AG10803 (cell line): Measurements from ENCODE around the gene GPC5.
A peak's percentile ranks its signal among the peaks of the same experiment; 100 is the strongest.

Source experiments
- DNase-seq: peaks from one replicate; pipeline ENCODE4 v3.0.0; 2010; ENCODE audit warnings: low read depth
- H3K4me3 ChIP-seq: 2 replicates; pipeline ENCODE4 v1.5.1; 2011; ENCODE audit warnings: mild to moderate bottlenecking, low read length, control low read depth
- TF ChIP-seq, protein P1 (sequence below): conservative IDR thresholded peaks from 2 replicates; pipeline ENCODE4 v1.5.1; 2011; ENCODE audit warnings: mild to moderate bottlenecking, low read length, control low read depth, inconsistent platforms

GPC5 gene

GRCh38 chr13:92177966-92178365 lies 779.5 kb downstream of the GPC5 start:
- no peak for DNase-seq

DNA sequence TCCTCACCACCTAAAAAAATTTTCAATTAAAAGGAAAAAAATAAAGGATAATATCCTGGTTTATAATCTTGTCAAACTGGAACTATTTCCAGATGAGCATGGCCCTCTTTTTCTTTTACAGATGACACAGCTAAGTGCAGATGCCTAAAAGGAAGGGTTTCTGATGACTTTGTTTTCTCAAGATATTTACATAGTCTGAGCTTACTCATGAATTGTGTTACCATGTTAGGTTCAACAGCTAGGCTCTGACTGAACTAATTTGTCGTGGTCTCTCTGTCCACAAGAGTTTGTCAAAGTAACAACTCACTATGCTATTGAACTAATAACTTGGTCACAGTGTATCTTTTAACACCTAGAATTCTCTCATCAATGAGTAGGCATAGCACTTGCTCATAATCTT lies 780.8 kb downstream of the GPC5 start:
- H3K4me3 ChIP-seq = no peak overlapping the region
- no peak for DNase-seq
- TF ChIP-seq, protein P1, sequence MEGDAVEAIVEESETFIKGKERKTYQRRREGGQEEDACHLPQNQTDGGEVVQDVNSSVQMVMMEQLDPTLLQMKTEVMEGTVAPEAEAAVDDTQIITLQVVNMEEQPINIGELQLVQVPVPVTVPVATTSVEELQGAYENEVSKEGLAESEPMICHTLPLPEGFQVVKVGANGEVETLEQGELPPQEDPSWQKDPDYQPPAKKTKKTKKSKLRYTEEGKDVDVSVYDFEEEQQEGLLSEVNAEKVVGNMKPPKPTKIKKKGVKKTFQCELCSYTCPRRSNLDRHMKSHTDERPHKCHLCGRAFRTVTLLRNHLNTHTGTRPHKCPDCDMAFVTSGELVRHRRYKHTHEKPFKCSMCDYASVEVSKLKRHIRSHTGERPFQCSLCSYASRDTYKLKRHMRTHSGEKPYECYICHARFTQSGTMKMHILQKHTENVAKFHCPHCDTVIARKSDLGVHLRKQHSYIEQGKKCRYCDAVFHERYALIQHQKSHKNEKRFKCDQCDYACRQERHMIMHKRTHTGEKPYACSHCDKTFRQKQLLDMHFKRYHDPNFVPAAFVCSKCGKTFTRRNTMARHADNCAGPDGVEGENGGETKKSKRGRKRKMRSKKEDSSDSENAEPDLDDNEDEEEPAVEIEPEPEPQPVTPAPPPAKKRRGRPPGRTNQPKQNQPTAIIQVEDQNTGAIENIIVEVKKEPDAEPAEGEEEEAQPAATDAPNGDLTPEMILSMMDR = no peak

More at GRCh38 chr13:92177966-92178365, 779.5 kb downstream of the GPC5 start:
- H3K4me3 ChIP-seq = no peak overlapping the region
- TF ChIP-seq, protein P1 = no peak

DNA sequence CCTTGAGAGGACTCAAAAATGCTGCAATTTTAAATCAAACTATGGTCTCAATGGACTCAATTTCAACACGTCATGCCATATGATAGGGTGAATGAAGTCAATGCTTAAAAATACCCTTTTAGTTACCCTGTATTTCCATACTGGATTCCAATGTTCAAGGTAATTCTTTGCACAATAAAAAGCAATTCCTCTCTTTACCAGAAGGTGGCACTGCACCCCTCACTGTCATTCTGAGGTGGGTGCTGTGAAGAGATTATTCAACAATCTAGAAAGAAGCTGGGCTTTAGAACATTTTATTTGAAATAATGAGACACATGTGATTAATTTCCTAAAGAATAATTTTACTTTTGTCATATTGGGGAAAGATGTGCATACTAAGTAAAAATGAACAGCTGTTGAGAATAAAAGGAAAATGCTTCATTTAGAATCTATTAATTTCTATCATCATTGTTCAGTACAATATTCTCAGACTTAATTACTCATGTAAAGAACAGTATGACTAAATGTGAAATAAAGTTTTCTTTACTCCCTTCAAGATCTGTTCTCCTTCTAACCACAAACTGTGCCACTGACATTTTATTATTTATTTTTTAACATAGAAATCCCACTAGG lies 789.1 kb downstream of the GPC5 start:
- TF ChIP-seq, protein P1 = peak; percentile 92
- DNase-seq = peak; percentile 26
- no peak overlapping the region for H3K4me3 ChIP-seq

DNA sequence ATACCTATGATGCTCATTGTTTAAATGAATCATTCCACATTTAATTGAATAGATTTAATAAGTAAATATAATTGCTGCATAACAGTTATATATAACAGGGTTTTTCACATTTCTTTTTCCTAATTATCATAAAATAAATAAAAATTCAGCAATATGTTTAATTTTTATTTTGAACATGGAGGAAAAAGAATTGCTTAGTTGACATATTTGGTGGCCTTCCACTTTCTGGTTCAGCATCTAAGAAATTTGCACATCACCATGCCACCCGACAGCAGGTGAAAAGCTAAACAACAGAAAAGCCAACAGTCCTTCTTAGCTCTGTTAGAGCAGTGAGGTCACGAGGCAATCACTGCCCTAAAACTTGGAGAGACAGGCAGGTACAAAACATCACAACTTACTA lies 790.2 kb downstream of the GPC5 start:
- no peak overlapping the region for H3K4me3 ChIP-seq
- no peak for DNase-seq
- TF ChIP-seq, protein P1 = no peak

- no peak for DNase-seq
- TF ChIP-seq, protein P1 = no peak
- no peak overlapping the region for H3K4me3 ChIP-seq
Observed at GRCh38 chr13:92196591-92197256, 798.3 kb downstream of the GPC5 start.

DNA sequence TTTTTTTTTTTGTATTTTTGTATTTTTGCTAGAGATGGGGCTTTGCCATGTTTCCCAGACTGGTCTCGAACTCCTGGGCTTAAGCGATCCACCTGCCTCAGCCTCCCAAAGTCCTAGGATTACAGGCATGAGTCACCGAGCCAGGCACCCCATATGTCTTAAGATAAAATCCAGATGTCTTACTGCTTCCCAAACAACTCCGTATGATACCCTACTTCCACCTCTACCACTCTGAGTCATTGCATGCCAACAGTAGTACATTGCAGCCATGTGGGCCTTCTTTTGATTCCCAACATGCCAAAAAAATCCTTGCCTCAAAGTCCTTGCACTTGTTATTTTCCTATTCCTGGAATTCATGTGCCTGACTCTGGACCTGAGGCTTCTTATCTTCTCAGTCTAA lies 799.2 kb downstream of the GPC5 start:
- TF ChIP-seq, protein P1 = no peak
- DNase-seq = no peak

GRCh38 chr13:92218615-92219014 lies 820.2 kb downstream of the GPC5 start:
- TF ChIP-seq, protein P1 = no peak
- DNase-seq = no peak
- H3K4me3 ChIP-seq = no peak overlapping the region

More for the DNA sequence above, 799.2 kb downstream of the GPC5 start:
- no peak overlapping the region for H3K4me3 ChIP-seq
